DMS153 (cell line): ENCODE measurements around the gene SLC6A8.

Experiments used
- DNase-seq: peaks from one replicate; lab custom pipeline; 2025; lab: John Stamatoyannopoulos, UW

Gene SLC6A8

DNA sequence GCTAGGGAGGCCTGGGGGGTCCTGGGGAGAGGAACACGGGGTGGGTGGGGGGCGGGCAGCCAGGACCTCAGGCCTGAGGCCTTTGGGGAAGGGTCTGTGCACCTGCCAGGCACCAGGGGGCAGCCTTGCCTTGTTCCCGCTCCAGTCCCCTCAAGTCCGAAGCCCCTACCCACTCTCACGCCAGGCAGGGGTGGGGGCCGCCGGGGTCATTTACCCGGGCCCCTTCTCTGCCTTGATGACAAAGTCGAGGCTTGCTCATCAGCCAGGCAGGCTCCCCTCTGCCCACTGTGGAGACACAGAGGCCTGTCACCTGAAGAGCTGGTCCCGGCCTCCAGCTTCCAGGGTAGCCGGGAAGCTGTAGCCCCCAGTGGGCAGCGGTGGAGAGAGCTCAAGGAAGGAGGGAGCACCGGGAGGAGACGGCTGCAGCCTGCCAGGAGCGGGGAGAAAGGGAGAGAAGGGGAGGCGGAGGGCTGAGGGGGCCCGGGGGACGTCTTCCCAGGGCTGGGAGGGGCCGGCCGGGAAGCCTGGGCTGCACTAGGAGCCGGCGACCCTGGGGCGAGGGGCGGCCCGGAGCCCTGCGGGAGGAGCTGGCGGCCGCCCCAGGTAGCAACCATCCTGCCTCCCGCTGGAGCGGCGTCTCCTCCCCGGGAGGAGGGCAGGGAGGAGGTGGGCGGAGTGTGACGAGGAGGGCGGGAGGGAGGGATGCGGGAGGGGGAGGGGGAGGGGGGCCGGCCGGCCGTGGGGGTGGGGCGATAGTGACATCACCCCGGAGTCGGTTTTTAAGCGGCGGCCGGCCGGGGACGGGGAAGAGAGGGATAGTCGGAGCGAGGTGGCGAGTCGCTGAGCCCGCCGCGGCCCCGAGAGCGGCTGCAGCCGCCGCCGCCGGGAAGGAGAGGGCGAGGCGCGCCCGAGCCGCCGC lies at the start of gene SLC6A8:
TSS of gene SLC6A8 (plus strand) at position 806 of the 919 bp plus-strand sequence. CDS start 649 bp downstream, outside the sequence.
- no peak for DNase-seq

- DNase-seq, result no peak
Measured at GRCh38 chrX:153638041-153638371, 49.7 kb upstream of the SLC6A8 start.

- no peak for DNase-seq
Measured at GRCh38 chrX:153638436-153639176, 49.1 kb upstream of the SLC6A8 start.

GRCh38 chrX:153639177-153640044 lies 48.3 kb upstream of the SLC6A8 start:
- no peak for DNase-seq

DNA sequence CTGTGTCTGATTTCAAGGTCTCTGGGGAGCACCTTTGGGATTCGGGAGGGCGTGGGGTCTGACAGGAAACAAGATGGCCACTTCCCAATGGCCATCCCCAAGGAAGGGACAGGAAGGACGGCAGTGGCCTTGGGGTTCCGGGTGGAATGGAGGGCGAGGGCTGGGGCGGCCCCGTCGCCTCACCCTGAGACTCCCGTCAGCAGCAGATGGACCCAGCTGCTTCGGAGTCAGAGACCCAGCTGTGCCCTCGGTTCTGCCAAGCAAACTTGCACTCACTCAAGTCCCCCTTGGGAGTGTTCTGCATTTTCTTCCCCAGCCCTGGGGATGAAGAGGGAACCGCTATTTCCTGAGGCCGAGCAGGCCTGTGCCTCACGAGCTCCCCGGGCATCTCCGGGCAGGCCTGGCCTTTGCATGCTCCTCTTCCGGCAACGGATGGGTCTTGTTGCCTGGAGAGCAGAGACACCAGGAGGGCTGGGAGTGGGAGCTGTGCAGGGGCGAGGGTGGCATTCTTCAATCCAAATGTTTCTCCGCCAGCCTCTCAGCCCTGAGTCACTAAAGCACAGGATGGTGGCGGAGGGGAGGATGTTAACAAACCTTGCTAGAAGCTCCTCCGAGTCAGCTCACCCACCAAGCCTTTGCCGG lies 47.6 kb upstream of the SLC6A8 start:
- no peak for DNase-seq

DNA sequence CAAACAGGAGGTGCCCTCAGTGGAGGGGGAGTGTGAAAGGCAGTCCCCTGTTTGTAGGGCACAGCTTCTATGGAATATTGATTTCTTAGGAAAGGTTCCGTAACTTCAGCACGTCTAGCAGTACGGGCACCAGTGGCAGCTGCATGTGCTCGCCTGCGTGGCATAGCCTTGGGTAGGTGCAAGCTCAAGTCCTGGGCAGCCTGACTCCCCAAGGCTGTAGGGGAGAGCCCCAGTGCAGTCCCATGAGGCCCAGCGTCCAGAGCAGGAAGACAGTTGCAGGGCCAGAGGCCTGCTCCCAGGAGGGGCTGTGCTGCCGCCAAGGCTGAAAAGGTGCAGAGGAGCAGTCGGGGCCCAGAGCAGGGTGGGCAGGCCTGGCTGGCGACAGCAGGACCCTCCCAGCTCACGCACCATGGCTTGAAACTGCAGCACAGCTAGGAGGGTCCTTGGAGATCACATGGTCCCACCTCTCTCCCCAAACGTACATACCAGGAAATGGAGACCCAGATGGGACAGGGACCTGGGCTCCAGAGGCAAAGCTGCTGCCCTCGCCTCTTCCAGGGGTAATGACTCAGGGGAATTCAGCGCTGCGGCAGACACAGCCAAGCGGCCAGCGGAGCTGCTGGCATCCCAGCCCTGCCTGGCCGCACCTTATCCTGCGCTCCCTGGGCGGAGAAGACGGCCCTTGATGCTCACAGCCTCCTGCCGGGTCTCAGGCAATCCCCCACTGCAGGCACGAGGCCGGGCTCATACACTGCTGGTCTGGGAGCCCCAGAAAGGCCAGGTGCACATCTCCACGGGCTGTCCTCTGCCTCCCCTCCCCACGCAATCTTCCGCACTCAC lies 46.8 kb upstream of the SLC6A8 start:
- DNase-seq, result no peak

- DNase-seq, result no peak
Measured at GRCh38 chrX:153641627-153642026, 46.1 kb upstream of the SLC6A8 start.

- no peak for DNase-seq
Measured at GRCh38 chrX:153642051-153642654, 45.6 kb upstream of the SLC6A8 start.

DNA sequence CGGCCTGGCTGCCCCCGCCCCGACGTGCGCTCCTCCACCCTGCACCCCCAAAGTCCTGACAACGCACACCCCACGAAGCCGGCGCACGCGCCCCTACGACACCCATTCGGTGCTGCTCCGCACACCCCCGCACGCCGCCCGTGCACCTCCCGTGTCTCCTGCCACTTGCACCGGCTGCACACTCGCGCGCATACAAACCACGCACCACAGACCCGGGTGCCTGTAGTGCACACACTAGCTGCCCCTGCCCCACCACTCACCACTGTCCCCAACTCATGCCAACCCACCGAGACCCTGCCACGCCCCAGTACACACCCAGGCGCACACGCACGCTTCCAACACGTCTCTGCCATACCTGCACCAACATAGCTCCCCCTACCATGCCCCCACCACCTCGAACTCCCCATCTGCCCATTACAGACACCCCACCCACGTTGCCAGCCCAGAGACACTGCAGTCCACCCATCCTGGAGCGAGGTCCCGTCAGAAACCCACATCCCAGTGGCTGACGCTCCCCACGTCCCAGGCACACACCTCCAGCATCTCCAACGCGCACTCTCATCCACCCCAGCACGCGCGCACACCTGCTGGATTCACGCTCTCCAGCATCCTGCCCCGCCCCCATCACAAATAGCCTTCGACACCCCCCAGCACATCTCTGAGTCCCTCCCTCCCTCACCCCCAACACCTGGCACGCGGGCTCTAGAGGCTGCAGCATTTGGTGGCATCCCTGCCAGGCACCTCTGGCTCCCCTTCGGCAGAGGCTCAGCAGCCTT lies 44.9 kb upstream of the SLC6A8 start:
- no peak for DNase-seq

DNA sequence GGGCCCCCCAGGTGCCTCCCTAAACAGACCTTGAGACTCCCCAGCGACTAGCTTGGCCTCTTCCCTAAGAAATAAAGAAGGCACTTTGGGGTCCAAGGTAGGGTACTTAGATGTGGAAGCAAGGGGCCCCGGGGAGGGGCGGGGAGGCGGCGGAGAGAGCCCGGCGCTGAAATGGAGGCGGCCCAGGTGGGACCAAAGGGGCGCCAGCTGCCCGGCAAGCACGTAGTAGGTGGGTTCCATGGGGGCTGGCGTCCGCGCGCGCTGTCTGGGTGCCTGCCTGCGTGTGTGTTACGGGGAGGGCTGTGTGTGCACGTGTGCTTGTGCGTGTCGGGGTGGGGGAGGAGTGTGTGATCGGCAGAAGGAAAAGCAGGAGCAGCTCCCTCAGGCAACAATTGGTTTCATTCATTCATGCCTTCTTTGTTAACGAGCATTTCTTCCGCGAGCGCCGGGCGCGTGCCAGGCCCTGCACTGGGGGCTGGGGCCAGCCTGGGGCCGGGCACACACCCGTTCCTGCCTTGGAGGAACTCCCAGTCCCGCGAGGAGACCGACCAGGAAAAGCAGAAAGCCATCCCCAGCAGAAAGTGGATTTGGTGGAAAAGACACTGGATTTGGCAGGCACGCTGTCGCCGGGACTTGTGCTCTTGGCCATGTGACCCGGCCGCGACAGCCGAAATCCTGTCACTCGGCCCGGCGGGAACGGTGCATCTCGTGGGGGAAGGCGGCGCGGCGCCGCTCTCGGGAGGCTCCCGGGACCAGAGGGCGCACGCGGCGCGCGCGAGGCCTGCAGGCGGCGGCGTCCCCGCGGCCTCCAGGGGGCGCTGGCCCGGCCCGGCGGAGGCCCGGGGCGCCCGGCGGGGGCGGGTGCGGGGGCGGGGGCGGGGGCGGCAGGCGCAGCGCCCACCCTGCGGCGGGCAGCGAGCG lies 44.0 kb upstream of the SLC6A8 start:
- no peak for DNase-seq

GRCh38 chrX:153644356-153645125 lies 43.2 kb upstream of the SLC6A8 start:
- no peak for DNase-seq

DNA sequence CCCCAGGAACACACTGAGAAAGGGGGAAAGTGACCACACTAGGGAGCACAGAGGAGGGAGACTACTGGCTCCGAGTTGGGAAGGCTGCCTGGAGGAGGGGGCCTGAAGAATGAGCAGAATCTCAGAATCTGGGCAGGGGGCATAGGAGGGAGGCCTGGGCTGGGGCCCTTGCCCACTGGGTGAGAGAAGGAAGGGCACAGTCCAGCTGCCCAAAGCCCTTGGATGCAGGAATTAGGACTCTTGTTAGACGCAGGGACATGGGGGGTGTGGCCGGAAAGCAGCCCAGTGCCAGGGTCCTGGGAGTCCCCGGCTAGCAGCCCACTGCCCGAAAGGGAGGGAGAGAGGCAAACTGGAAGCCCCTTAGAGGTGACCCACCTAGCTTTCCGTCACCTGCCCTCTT lies 42.6 kb upstream of the SLC6A8 start:
- DNase-seq, result no peak

DNA sequence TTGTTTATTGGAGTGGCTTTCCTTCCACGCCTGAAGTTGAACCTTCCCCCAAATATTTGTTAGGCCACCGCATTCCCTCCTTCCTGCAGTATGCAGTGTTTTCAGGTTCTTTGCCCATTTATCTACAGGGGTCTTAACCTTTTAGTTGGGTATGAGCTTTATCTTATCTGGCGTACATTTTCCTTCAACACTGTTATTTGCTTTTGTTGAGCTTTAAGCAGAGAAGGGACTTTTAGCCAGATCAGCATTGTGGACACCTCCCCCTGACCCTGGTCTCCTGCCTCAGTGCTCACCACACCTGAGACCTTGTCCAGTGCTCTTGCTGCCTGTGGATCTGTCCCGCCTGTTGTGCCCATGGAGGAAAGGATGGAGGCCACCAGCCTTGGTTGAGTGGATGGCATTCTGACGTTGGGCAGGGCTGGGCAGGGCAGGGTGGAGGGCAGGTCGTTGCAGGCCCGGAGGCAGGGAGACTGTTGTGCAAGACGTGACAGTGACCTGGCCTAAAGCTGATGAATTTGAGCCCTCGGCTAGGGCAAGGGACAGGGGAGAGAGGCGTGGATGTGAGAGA lies 41.7 kb upstream of the SLC6A8 start:
- DNase-seq, result no peak

GRCh38 chrX:153646620-153647373 lies 40.9 kb upstream of the SLC6A8 start, which contains the start of gene DUSP9:
TSS of gene DUSP9 (plus strand) at chrX:153647203. CDS start at chrX:153647954, 751 bp downstream.
- DNase-seq, result peak; percentile 16

DNA sequence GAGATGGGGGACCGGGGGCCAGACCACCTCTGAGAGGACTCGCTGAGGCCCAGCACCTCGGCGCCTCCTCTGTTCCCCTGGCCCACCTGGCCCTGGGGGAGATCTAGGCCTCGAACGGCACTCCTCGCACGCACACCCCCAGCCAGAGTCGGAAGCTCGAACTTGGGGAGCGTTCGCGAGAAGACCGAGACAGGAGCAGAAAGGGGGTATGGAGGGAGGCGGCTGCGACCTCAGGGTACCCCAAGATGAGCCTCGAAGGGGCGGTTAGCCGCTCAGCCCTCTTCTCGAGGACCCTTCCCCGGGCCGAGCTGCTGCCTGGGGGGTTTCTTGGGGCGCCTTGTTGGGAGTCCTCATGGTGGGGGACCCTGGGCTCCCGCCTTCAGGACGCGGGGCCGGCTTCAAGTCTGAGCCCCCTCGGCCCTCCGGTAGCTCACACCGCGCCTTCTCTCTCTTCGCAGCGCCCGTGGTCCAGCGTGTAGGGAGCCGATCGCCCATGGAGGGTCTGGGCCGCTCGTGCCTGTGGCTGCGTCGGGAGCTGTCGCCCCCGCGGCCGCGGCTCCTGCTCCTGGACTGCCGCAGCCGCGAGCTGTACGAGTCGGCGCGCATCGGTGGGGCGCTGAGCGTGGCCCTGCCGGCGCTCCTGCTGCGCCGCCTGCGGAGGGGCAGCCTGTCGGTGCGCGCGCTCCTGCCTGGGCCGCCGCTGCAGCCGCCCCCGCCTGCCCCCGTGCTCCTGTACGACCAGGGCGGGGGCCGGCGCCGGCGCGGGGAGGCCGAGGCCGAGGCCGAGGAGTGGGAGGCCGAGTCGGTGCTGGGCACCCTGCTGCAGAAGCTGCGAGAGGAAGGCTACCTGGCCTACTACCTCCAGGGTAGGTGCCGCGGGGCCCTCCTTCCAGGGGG lies 40.0 kb upstream of the SLC6A8 start:
- no peak for DNase-seq
